Measurements from ENCODE around the gene PWWP2A.

PWWP2A gene

GRCh38 chr5:160044967-160045366 is 74.3 kb downstream of the PWWP2A start:
- no peaks in the 10 kb centered on the region for H3K27me3 ChIP-seq (ENCODE audit: insufficient read depth, poor library complexity, severe bottlenecking)
- no peak overlapping the region for H3K27ac ChIP-seq (ENCODE audit: poor library complexity, severe bottlenecking)
- no peaks in the 10 kb centered on the region for H3K9me3 ChIP-seq (ENCODE audit: severe bottlenecking)
- DNase-seq (ENCODE audit: low spot score) = no peak
- no peak overlapping the region for H3K4me3 ChIP-seq (ENCODE audit: severe bottlenecking)
- H3K4me1 ChIP-seq (ENCODE audit: insufficient read depth, poor library complexity, severe bottlenecking) = no peaks in the 10 kb centered on the region
- TF ChIP-seq CTCF (IDR thresholded peaks at IDR 0.05; ENCODE audit: poor library complexity, severe bottlenecking) = no peak
- ATAC-seq (ENCODE audit: low read depth) = no peak
- peaks cover 76% of the 10 kb centered on the region for H3K36me3 ChIP-seq (ENCODE audit: low read depth)

- DNase-seq (ENCODE audit: low spot score) (no peak), ATAC-seq (ENCODE audit: low read depth) (no peak)
- Histone ChIP-seq H3K36me3 (ENCODE audit: low read depth) (peaks cover 76% of the 10 kb centered on the region), H3K4me1 (ENCODE audit: insufficient read depth, poor library complexity, severe bottlenecking) (no peaks in the 10 kb centered on the region), H3K27me3 (ENCODE audit: insufficient read depth, poor library complexity, severe bottlenecking) (no peaks in the 10 kb centered on the region), H3K27ac (ENCODE audit: poor library complexity, severe bottlenecking) (no peak overlapping the region), H3K9me3 (ENCODE audit: severe bottlenecking) (no peaks in the 10 kb centered on the region), H3K4me3 (ENCODE audit: severe bottlenecking) (no peak overlapping the region)
- no peak for TF ChIP-seq CTCF (IDR thresholded peaks at IDR 0.05; ENCODE audit: poor library complexity, severe bottlenecking)
Measured at GRCh38 chr5:160044391-160044804, 74.9 kb downstream of the PWWP2A start.

- H3K27ac ChIP-seq (ENCODE audit: poor library complexity, severe bottlenecking) = no peak overlapping the region
- H3K27me3 ChIP-seq (ENCODE audit: insufficient read depth, poor library complexity, severe bottlenecking) = no peaks in the 10 kb centered on the region
- H3K4me3 ChIP-seq (ENCODE audit: severe bottlenecking) = no peak overlapping the region
- peaks cover 77% of the 10 kb centered on the region for H3K36me3 ChIP-seq (ENCODE audit: low read depth)
- ATAC-seq (ENCODE audit: low read depth) = no peak
- DNase-seq (ENCODE audit: low spot score) = no peak
- H3K9me3 ChIP-seq (ENCODE audit: severe bottlenecking) = no peaks in the 10 kb centered on the region
- H3K4me1 ChIP-seq (ENCODE audit: insufficient read depth, poor library complexity, severe bottlenecking) = no peaks in the 10 kb centered on the region
- no peak for TF ChIP-seq CTCF (IDR thresholded peaks at IDR 0.05; ENCODE audit: poor library complexity, severe bottlenecking)
Measured at GRCh38 chr5:160042671-160043070, 76.6 kb downstream of the PWWP2A start.

All from RWPE2 (cell line).